Liver (tissue), 9 donors: ENCODE data around the gene AP1S1. TPM values are rescaled to one million over a fixed set of nuclear protein-coding genes. Genes with fewer than 3 reads are reported as not detected.

Experiments
- DNase-seq: peaks from one replicate; pipeline ENCODE4 v3.0.0-alpha.2; 2017; ENCODE audit warnings: low spot score
- H3K27ac ChIP-seq, 2 donors: one replicate each; pipeline ENCODE4 v1.7.0; 2013; ENCODE audit warnings: inconsistent platforms in 2 of 2, low read length in 2 of 2, control low read depth in 1 of 2, low read depth in 1 of 2, mild to moderate bottlenecking in 1 of 2
- H3K27me3 ChIP-seq, 4 donors: one replicate each; pipeline versions ENCODE4 v1.6.1 to v1.7.0; 2013; ENCODE audit warnings: low read length in 3 of 4, inconsistent platforms in 1 of 4, mild to moderate bottlenecking in 1 of 4, moderate library complexity in 1 of 4; ENCODE audit not compliant: control insufficient read depth in 4 of 4, insufficient read depth in 4 of 4
- H3K36me3 ChIP-seq, 4 donors: one replicate each; pipeline versions ENCODE4 v1.6.1 to v1.7.0; 2013; ENCODE audit warnings: low read length in 3 of 4, mild to moderate bottlenecking in 3 of 4, low read depth in 1 of 4, moderate library complexity in 1 of 4; ENCODE audit not compliant: control insufficient read depth in 4 of 4, insufficient read depth in 3 of 4
- H3K4me1 ChIP-seq, 4 donors: one replicate each; pipeline versions ENCODE4 v1.6.1 to v1.7.0; 2013; ENCODE audit warnings: low read length in 3 of 4, mild to moderate bottlenecking in 3 of 4, moderate library complexity in 1 of 4; ENCODE audit not compliant: control insufficient read depth in 4 of 4, insufficient read depth in 4 of 4
- H3K4me3 ChIP-seq, 3 donors: one replicate each; pipeline versions ENCODE4 v1.6.1 to v1.7.0; 2013; ENCODE audit warnings: low read length in 3 of 3, control low read depth in 1 of 3, low read depth in 1 of 3, mild to moderate bottlenecking in 1 of 3
- H3K9ac ChIP-seq, 2 donors: one replicate each; pipeline ENCODE4 v1.7.0; 2013; ENCODE audit warnings: low read length in 2 of 2, mild to moderate bottlenecking in 2 of 2, moderate library complexity in 2 of 2, control low read depth in 1 of 2, low read depth in 1 of 2
- H3K9me3 ChIP-seq, 4 donors: one replicate each; pipeline versions ENCODE4 v1.6.1 to v1.7.0; 2013; ENCODE audit warnings: low read length in 3 of 4; ENCODE audit not compliant: control insufficient read depth in 4 of 4
- ATF3 ChIP-seq: IDR thresholded peaks from 2 replicates; pipeline ENCODE4 v1.6.1; 2016; ENCODE audit warnings: antibody characterized with exemption
- CTCF ChIP-seq: fragments of 150-350 bp; IDR thresholded peaks from 2 replicates; pipeline ENCODE4 v1.5.1; 2017; ENCODE audit warnings: improper control_type of control experiment, low read depth, low read length; ENCODE audit not compliant: missing input control
- EGR1 ChIP-seq, 2 donors: IDR thresholded peaks; 2 replicates each; pipeline ENCODE4 v1.6.1; 2016 to 2018; ENCODE audit warnings: antibody characterized with exemption in 2 of 2, low read depth in 2 of 2
- FOXA1 ChIP-seq: IDR thresholded peaks from 2 replicates; pipeline ENCODE4 v1.6.1; 2016; ENCODE audit warnings: antibody characterized with exemption
- FOXA2 ChIP-seq: IDR thresholded peaks from 2 replicates; pipeline ENCODE4 v1.6.1; 2016; ENCODE audit warnings: antibody characterized with exemption
- GABPA ChIP-seq, 2 donors: IDR thresholded peaks in 1 of 2; conservative IDR thresholded peaks in 1 of 2; 2 replicates each; pipeline ENCODE4 v1.6.1; 2016; ENCODE audit warnings: antibody characterized with exemption in 2 of 2, mild to moderate bottlenecking in 1 of 2, moderate library complexity in 1 of 2
- HNF4A ChIP-seq, 2 donors: conservative IDR thresholded peaks; 2 replicates each; pipeline ENCODE4 v1.6.1; 2016; ENCODE audit warnings: antibody characterized with exemption in 2 of 2, mild to moderate bottlenecking in 2 of 2
- HNF4G ChIP-seq: IDR thresholded peaks from 2 replicates; pipeline ENCODE4 v1.6.1; 2016; ENCODE audit warnings: antibody characterized with exemption
- JUND ChIP-seq, 2 donors: IDR thresholded peaks; 2 replicates each; pipeline ENCODE4 v1.6.1; 2016; ENCODE audit warnings: antibody characterized with exemption in 2 of 2
- MAX ChIP-seq: IDR thresholded peaks from 2 replicates; pipeline ENCODE4 v1.6.1; 2016; ENCODE audit warnings: antibody characterized with exemption
- NR2F2 ChIP-seq: IDR thresholded peaks from 2 replicates; pipeline ENCODE4 v1.6.1; 2016; ENCODE audit warnings: antibody characterized with exemption
- RAD21 ChIP-seq, 2 donors: IDR thresholded peaks; 2 replicates each; pipeline ENCODE4 v1.6.1; 2016; ENCODE audit warnings: antibody characterized with exemption in 2 of 2, mild to moderate bottlenecking in 2 of 2
- REST ChIP-seq: IDR thresholded peaks from 2 replicates; pipeline ENCODE4 v1.6.1; 2016; ENCODE audit warnings: antibody characterized with exemption, mild to moderate bottlenecking
- RXRA ChIP-seq, 2 donors: IDR thresholded peaks; 2 replicates each; pipeline ENCODE4 v1.6.1; 2017 to 2018; ENCODE audit warnings: antibody characterized with exemption in 2 of 2, mild to moderate bottlenecking in 1 of 2
- TAF1 ChIP-seq: conservative IDR thresholded peaks from 2 replicates; pipeline ENCODE4 v1.6.1; 2016; ENCODE audit warnings: antibody characterized with exemption, mild to moderate bottlenecking
- YY1 ChIP-seq: IDR thresholded peaks from 2 replicates; pipeline ENCODE4 v1.6.1; 2016; ENCODE audit warnings: antibody characterized with exemption, mild to moderate bottlenecking
- ZBTB33 ChIP-seq: IDR thresholded peaks from 2 replicates; pipeline ENCODE4 v1.6.1; 2016; ENCODE audit warnings: antibody characterized with exemption
- WGBS: extraction: QIAGEN DNeasy Blood & Tissue Kit; methylation state at CpG from one replicate; pipeline ENCODE4 v1.1.7; 2013; 5-methylcytosine and 5-hydroxymethylcytosine counted together
- polyA plus RNA-seq, 2 donors: library from polyadenylated mRNA; stranded (reverse) in 1 of 2; unstranded in 1 of 2; fragments of 200-250 nt in 1 of 2; fragments of >200 nt in 1 of 2; fragmentation: Nextera tagmentation in 1 of 2; extraction: Ambion mirVana in 1 of 2; gene quantifications; one replicate each; pipeline versions ENCODE4 v1.2.1 to v1.2.3, GENCODE V29; 2013 to 2015
- total RNA-seq, 2 donors: library from RNA; depleted of rRNA; stranded (reverse); fragments of >200 nt; gene quantifications; one replicate each; pipeline ENCODE4 v1.2.3, GENCODE V29; 2014
- donor health status: healthy.
- donor health status: healthy.
- donor health status: healthy.
- donor health status: healthy.
- donor health status: healthy.

Gene AP1S1
- total and polyA plus RNA-seq, 4 donors: 13.8 to 25.7 (median 22.0) TPM

- H3K4me1 ChIP-seq: peaks cover 2 to 18% (median 12%) of the 10 kb centered on the region in 4 donors
- no peaks in the 10 kb centered on the region for H3K36me3 ChIP-seq
- TF ChIP-seq ATF3 (no peak), REST (no peak), GABPA (IDR thresholded peaks at IDR 0.05 in 1 of 2, conservative IDR thresholded peaks at IDR 0.05 in 1 of 2) (no peak), FOXA2 (no peak), EGR1 (IDR thresholded peaks at IDR 0.05; ENCODE audit: low read depth in 2 of 2) (no peak), CTCF (no peak), NR2F2 (no peak), HNF4A (conservative IDR thresholded peaks at IDR 0.05) (no peak), YY1 (no peak), RXRA (IDR thresholded peaks at IDR 0.05) (no peak), HNF4G (no peak), MAX (no peak), ZBTB33 (no peak), FOXA1 (no peak), JUND (IDR thresholded peaks at IDR 0.05) (no peak), TAF1 (no peak), RAD21 (IDR thresholded peaks at IDR 0.05) (no peak)
- H3K9ac ChIP-seq: no peak overlapping the region
- WGBS: 66% methylated on average over 2 of the region's 2 CpGs
- no peak for DNase-seq
- no peak overlapping the region for H3K27ac ChIP-seq
- no peaks in the 10 kb centered on the region for H3K27me3 ChIP-seq
- H3K9me3 ChIP-seq: no peaks in the 10 kb centered on the region
- no peak overlapping the region for H3K4me3 ChIP-seq
Measured at GRCh38 chr7:101151908-101152651, 2.2 kb upstream of the AP1S1 start.
